C1 segment of cervical spinal cord (tissue), 14 donors: ENCODE data around the gene DIS3L2.
"Not testable (repeated sequence)": the region's sequence is repeated elsewhere in the genome, so short reads cannot be mapped to it uniquely, and the experiment has no call there.

Experiments
- DNase-seq, 14 donors: peaks; one replicate each; lab custom pipeline; 2025; lab: John Stamatoyannopoulos, UW

The DIS3L2 gene

GRCh38 chr2:232367016-232367415 lies 405.5 kb downstream of the DIS3L2 start:
- DNase-seq, result no peak

- DNase-seq, result no peak
Measured at GRCh38 chr2:232367591-232368233, 406.2 kb downstream of the DIS3L2 start.

- DNase-seq, result no peak
Measured at GRCh38 chr2:232368311-232368731, 406.8 kb downstream of the DIS3L2 start.

GRCh38 chr2:232369126-232369951 lies 407.8 kb downstream of the DIS3L2 start:
- DNase-seq, result no peak

GRCh38 chr2:232370007-232370406 lies 408.5 kb downstream of the DIS3L2 start:
- not testable (repeated sequence) for DNase-seq

- DNase-seq, result no peak
Measured at GRCh38 chr2:232372231-232373208, 411.0 kb downstream of the DIS3L2 start.

- no peak for DNase-seq
Measured at GRCh38 chr2:232374356-232374755, 412.8 kb downstream of the DIS3L2 start.

- no peak for DNase-seq
Measured at GRCh38 chr2:232375164-232375563, 413.7 kb downstream of the DIS3L2 start.

- no peak for DNase-seq
Measured at GRCh38 chr2:232376260-232376659, 414.7 kb downstream of the DIS3L2 start.

- DNase-seq, result no peak
Measured at GRCh38 chr2:232376713-232377112, 415.2 kb downstream of the DIS3L2 start.

- DNase-seq, result no peak
Measured at GRCh38 chr2:232377319-232377718, 415.8 kb downstream of the DIS3L2 start.

GRCh38 chr2:232377841-232378734 lies 416.6 kb downstream of the DIS3L2 start:
- DNase-seq, result no peak

- DNase-seq, result not testable (repeated sequence)
Measured at GRCh38 chr2:232378735-232379151, 417.2 kb downstream of the DIS3L2 start, which contains the start of gene ALPP. ALPP (plus strand) TSS chr2:232378751; CDS start chr2:232378803, 52 bp downstream.

GRCh38 chr2:232379610-232380590 lies 418.4 kb downstream of the DIS3L2 start:
- not testable (repeated sequence) for DNase-seq

GRCh38 chr2:232381204-232382031 lies 419.9 kb downstream of the DIS3L2 start:
- DNase-seq, result not testable (repeated sequence)

- DNase-seq, result no peak
Measured at GRCh38 chr2:232382331-232383225, 421.1 kb downstream of the DIS3L2 start.

- DNase-seq, result no peak
Measured at GRCh38 chr2:232384466-232384865, 423.0 kb downstream of the DIS3L2 start.
